GM12874 (cell line): ENCODE data around the gene C19orf33.

Experiments
- CTCF ChIP-seq: IDR thresholded peaks from 2 replicates; pipeline ENCODE4 v1.5.1; 2011; ENCODE audit warnings: low read depth, mild to moderate bottlenecking, control low read depth, low read length, moderate library complexity; ENCODE audit not compliant: insufficient read depth

Gene C19orf33

DNA sequence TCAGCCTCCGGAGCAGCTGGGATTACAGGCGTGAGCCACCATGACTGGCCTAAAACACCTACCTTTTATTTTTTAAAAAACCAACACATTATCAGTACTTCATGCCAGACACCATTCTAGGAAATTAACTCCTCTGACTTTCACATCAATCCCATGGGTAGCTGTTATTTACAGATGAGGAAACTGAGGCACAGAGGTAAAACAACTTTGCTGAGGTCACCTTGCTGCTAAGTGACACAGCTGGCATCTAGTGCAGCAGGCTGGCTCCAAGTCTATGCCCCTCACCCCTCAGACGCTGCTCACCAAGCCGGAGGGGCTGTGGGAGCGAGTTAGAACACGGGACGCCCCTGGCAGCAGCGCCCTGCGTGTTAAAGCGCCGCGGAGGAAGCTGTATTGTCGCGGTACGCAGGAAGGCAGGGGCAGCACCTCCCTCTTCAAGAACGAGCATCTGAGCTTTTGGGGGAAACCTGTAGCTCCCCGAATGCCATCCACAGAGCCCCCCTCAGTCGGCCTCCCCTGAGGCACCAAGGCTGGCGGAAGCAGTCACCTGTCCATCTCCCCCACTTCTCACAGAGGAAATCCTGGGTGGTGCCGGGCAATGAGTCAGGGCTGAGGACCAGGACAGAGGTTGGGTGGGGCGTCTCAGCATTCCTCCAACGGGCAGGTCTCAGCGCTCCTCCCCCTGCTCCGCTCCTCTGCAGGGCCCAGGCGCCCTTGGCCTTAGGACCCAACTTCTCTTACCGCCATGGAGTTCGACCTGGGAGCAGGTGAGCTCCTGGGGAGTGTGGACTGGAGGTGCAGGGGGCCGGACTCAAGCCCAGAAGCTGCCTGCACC is at the start of gene C19orf33:
Gene C19orf33, plus strand, starts transcription at position 735 of the 835 bp plus-strand sequence. Its CDS starts 11 bp downstream, at position 746.
- no peak for TF ChIP-seq CTCF

- TF ChIP-seq CTCF, result no peak
Measured at GRCh38 chr19:38255383-38256014, 48.6 kb upstream of the C19orf33 start.

- TF ChIP-seq CTCF, result no peak
Measured at GRCh38 chr19:38262585-38263268, 41.3 kb upstream of the C19orf33 start.

- TF ChIP-seq CTCF, result no peak
Measured at GRCh38 chr19:38263689-38264485, 40.2 kb upstream of the C19orf33 start.

- TF ChIP-seq CTCF, result no peak
Measured at GRCh38 chr19:38264486-38265212, 39.4 kb upstream of the C19orf33 start, which contains the start of gene SPINT2. SPINT2 (plus strand) TSS chr19:38264573; CDS start chr19:38264893, 320 bp downstream.

DNA sequence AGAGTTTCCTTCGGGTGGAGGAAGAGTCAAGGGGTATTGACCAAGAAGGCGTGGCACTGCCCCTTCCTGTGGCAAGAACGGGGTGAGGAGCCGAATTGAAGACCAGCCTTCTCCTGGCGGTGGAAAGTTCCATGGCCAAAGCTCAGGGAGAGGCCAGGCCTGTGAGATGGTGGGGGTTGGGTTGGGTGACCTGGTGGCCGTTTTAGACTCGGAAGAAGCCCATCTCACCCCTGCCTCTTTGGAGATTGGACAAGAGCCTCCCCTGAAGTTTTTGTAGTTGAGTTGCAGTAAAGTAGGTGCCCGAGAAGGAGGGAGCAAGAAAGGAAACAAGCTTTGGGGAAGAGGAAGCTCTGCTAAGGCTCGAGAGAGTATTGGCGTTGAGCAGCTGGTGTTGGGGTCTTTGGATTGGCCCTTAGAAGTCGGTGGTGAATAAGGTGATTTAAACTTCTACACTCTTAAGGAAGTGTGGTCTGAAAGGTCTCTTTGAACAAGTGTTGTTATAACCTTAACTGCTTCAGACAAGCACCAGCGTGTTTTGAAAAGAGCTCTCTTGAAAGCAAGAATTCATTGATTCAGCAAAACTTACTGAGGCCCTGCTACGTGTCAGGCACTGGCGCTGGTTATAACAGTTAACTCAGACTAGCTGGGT is 38.7 kb upstream of the C19orf33 start:
- no peak for TF ChIP-seq CTCF
